Stimulated activated CD4-positive, alpha-beta T cell treated with anti-CD3 and anti-CD28 coated beads, Interleukin-12 subunit alpha, Interleukin-12 subunit beta, amount 100 ng/mL, for 24 hours (primary cell): ENCODE results near the gene SYNC.

Experiments
- DNase-seq, 2 experiments: peaks; one replicate each; pipeline ENCODE4 v3.0.0-alpha.2; 2020; ENCODE audit warnings: low read depth in 2 of 2

The SYNC gene

DNA sequence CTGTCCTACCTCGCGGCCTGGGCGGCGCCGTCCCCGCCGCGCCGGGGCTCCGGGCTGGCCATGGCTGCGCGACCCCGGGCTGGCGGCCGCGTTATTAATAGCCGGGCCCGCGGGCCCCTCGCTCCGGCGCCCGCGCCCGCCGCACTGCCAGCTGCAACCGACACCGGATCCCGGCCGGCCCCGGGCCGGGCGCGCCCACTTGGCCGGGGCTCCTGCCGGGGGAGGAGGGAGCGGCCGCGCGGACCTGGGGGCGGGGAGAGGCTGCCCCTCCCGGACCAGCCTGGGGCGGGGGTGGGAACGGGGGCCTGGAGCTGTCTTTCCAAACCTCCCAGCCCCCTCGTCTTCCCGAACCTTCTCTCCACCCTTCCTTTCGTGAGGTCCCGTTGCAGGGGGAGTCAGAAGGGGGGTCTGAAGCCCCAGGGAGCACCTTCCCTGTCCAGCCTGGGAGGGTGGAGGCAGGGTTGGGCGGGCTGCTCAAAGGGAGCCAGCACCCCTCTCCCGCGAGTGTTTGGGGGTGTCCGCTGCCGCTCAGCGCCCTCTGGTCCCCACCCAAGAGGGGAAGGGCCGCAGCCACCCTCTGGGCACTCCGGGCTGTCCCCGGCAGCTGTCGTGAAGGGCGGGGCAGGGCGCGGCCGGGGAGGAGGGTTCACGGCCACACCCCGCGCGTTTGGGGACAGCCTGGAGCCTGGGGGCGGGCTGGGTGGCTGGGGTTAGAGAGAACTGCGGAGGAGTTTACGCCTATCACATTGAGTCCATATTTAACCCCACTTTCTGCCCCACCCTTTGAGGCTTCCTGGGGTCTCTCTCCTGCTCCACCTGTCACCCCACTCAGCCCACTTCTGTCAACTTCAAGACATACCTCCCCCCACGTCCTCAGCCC lies at the start of gene SYNC:
SYNC (minus strand) TSS at position 172 of the 880 bp plus-strand sequence; CDS start at position 62, 110 bp downstream.
- DNase-seq = no peak

DNA sequence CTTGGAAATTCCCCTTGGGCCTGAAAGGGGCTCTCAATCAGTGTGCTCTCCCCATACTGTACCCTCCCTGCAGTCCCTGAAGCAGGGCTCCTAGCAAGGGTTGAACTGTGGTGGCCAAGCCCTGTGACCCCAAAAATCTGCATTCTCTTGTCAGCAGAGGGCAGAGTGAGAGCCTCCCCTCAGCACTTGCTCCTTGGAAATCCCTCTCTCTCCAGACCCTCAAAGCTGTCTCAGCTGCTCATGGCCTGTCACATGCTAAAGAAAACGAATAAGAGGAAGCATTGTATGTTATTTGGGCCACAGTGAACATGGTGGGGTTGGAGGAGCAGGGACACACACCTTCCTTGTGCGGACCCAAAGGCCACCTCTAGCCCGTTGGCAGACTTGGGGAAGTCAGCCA lies 47.2 kb upstream of the SYNC start:
- DNase-seq = no peak

DNA sequence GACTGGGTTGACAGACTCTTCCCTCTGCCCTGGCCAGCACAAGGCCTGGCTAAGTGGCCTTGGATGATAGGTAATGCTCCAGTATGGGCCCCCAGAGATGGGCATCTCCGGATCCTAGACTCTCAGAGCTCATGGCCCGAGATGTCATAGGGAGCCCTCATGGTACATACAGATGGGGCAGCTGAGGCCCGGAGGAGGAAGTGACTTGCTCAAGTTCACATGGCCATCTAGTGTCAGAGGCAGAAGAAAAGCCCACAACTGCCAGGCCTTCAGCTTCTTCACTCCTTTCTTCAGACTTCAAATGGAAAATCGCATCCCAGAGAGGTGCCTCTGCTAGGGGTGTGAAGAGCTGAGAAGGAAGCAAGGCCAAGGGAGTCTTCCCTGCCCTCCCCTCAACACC lies 46.8 kb upstream of the SYNC start:
- no peak for DNase-seq

DNA sequence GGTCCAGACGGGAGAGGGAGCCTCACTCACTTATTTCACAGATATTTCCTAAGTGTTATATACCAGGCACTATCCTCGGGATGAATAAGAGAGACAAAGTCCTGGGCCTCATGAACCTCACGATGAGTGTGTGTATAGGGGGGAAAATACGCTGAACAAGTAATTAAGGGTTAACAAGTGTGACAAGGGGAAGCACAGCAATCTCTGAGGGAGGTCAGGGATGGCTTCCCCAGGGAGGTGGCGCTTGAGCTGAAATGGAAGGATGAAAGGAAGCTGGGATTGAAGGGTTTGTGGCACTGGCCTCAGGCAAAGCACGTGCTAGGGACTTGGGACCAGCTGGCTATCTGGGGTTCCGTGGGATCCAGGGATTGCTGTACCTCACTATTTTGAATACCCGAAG lies 46.4 kb upstream of the SYNC start:
- no peak for DNase-seq

DNA sequence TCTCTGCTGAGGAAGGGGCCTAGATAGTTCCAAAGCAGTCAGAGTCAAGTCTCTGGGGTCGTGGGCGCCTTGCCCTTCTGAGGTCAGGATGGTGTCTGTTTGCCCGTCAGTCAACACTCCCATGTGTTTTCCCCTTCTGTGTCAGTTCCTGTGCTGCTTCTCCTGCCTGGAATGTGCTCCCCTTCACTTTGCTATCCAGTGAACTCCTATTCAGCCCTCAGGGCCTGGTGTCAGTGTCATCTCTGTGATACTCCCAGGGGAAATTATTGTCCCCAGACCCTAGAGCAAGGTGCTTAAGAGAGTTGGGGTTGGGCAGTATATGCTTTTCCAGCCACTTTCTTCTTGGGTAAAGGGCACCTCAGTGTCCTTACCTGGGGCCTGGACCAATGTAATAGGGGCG lies 45.8 kb upstream of the SYNC start:
- no peak for DNase-seq

DNA sequence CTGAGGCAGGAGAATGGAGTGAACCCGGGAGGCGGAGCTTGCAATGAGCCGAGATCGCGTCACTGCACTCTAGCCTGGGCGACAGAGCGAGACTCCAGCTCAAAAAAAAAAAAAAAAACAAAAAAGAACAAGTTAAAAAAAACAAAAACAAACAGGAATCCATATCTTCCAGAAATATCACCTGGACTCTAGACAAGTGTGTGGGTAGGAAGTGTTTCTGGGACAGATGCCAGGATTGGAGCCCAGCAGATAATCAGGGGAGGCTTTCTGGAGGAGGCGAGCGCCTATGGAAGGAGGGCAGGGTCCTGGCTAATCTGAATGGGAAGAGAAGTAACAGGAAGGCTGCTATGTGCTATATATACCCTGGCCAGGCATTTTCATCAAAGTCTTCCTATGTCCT lies 43.6 kb upstream of the SYNC start:
- DNase-seq = no peak

DNA sequence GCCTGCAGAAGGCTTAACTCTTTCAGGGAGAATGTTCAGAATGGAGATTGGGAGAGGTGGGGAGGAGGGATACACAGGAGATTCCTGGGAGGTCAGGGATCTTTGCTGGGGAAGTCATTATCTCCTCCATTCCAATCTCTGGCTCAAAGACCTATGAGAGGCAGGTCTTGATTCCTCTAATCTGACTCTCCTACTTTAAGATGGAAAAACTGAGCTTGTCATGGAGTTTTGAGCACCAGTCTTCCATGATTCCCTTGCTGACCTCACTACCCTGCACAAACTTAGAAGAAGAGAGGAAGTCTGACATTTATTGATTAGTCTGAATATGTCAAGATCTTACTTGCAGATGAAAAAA lies 41.5 kb upstream of the SYNC start:
- DNase-seq = no peak

DNA sequence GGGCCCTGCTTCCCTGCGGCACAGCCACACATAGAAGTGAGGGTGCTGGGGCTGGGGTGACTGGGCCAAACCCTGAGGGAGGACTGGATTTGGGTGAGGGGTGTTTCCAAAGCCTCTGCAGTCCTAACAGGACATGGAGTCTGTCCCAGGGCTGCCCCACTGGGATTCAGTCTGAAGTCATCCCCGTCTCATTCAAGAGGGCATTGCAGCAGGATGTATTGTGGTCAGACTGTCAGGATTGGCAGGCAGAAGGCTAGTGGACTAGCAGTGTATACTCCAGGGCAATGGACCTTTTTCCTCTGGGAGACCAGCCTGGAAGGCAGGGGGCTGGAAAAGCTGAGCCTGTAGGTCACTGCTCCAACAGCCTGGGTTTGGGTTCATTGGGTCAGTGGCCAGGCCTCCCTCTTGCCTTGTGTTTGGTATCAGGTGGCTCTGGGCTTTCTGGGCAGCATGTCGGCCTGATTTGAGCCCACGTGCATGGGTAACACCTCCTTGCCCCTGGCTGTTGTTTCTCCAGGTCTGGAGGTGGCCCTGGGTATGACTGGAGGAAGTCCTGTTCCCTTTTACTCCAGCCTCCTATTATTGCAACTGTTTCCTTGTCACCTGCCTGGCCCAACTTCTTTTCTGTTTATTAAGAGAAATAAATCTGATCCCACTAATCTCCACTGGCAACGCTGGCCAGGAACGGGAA lies 41.0 kb upstream of the SYNC start:
- DNase-seq = no peak

DNA sequence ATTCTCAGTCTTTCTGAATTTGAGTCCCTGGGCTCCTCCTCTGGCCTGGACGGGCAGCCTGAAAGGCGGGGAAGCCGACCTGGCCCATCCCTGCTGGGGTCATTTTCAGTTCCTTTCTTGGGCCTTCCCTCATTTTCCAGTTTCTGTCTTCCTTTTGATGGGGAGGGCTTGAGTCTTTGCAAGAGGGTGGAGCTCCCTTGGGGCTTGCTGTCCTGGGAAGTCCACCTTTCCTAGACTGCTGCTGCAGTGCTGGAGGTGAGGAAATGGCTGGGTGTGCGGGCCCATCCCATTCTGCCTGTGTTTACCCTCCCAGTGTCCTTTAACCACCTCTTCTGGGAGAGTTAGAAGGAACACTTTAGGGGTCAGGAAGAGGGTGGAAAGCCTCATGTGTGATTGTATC lies 40.4 kb upstream of the SYNC start:
- DNase-seq = no peak

DNA sequence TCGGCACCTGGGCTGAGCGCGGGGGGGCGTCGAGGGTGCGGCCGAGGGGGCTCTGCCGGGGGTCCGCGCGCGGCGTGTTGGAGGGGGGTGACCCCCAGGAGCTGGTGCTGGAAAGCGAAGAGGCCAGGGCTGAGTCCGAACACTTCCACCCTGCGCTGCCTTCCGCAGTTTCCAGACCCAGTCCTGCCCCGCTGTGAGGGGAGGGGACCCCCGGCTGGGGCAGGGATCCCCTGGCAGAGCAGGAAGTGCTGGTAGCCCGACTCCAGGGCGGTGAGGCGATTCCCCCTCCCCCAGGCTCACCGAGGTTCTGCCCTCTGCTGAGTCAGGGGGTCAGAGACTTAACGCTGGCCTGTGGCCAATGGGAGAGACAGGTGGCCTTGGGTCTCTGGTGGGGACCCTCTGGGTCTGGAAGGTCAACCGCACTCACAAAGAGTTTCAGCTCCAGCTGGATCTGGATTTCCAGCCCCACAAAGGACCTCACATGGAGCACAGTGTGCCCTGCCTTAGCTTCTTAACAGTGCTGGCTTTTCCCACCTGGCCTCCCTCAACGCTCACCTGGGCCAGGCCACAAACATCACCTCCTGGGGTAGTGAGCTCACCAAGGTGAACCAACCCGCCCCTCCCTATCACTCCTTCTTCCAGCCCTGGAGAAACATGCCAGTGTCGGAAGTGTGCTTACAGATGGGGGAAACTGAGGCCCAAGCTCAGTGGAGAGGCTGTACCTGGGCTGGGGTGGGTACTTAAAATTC lies 39.8 kb upstream of the SYNC start:
- no peak for DNase-seq

DNA sequence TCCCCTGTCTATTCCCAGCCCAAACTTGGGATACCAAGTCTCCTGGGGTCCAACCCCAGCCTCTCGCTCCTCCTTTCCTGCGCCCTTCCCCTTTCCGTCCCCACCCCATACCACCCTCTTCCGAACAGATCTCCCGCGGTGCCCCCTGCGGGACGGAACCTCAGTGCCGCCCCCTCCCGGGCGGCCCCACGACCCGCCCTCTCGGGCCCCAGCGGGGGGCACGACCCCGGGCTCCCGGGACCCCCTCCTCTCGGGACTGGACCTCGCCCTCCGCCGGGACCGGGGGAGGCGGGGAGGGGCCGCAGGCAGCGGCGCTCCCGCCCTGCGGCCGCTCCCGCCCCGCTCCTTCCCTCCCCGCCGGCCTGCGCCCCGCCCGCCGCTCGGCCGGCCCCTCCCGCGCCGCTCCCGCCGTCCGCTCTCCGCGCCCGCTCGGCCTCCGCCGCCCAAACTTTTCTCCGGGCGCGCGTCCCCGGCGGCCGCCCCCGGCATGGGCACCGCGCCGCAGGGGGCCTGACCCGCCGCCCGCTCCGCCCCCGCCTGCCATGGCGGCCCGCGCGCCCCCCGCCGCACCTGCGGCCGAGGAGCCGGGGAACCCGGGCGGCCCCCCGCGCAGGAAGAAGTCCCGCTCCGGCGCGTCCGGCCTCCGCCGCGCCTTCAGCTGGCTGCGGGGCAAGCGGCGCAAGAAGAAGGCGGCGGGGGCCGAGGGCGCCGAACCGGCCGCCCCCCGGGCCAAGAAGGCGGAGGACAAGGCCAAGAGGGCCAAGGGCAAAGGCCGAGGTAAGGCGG lies 39.0 kb upstream of the SYNC start:
- no peak for DNase-seq

DNA sequence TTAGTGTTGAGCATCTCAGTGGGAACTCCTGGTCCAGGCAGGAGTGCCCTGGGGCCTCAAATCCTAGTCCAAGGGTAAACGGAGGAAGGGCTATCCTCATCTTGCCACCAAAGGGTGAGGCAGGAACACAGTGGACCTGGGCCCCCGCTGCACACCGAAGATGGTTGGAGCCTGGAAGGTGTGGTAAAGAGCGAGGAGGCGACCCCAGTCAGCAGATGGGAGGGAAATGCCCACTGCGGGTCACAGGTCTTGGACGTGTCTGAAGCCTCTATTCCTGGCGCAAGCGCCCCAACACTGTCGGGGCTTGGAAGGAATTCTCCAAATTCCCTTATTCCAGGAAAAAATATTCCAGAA lies 38.5 kb upstream of the SYNC start:
- DNase-seq = no peak

DNA sequence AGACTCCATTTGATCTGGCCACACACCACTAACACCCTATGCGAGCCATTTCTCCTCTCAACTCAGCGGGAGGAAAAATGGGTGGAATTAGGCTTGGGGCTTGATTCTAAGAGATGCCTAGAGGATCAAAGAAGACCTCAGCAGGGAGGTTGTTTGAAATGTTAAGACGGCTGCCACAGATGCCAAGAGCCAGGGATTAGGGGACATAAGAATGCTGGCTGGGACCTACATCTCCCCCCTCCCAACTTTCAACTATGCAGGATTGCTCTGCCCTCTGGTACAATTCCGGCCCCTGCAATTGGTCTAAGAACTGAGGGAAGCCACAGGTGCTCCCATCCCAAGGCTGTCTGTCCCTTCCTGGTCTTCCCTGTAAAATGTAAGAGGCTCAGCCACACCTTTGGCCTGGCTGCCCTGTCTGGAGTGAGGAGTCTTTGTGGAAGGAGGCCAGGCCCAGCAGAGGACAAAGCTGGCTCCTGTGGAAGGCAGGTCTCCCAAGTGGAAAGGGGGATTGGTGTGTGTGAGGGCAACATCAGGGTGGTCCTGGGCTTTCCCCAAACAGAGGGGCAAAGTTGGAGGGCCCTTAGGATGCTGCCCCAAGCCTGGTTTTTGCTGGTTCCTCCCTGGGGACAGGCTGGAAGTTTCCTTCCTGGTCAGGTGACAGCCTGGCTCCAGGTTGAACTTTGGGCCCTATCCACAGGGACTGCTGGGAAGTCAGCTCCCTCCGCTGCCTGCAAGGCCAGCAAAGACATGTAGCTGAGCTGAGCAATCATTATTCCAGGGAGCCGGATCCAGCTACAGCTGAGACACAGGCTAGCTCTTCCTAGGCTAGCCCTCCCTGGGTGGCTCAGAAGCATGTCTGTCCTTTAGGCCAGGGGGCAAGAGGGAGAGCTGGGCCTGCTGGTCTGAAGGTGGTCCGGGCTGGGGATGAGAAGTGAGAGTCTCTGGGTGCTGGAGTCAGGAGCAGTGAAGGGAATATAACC lies 34.5 kb upstream of the SYNC start:
- no peak for DNase-seq

DNA sequence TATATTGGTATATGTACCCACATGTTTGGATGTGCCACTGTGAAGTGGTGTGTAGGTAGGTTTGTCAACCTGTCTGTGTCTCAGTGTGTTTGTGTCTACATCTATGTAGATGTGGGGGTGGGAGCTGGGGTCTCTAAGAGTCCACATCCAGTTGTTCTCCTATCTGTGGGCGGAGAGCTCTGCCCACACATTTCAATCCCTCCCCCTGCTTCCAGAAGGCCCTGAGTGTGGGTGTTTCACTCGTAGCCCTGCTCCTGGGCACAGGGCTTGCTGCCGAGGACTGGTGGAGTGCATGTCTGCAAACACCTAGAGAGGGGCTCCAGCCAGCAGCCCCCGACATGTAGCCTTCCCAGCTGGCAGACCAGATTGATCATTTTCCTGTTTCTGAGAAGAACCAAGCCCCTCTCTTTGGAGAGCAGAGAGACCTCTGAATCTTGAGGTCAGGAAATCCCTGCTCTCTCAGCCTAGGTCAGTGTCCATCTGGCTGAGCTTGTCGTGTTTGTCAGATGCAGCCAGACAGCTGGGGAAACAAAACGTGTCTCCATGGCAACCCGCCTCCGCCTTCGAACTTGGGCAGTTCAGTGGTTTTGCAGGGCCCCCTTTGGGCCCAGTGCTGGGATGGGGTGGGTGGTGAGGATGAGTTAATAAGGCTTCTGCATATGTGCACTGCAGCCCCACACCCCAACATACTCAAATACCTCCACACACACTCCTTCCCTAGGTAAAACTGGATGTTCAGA lies 31.2 kb upstream of the SYNC start:
- no peak for DNase-seq

DNA sequence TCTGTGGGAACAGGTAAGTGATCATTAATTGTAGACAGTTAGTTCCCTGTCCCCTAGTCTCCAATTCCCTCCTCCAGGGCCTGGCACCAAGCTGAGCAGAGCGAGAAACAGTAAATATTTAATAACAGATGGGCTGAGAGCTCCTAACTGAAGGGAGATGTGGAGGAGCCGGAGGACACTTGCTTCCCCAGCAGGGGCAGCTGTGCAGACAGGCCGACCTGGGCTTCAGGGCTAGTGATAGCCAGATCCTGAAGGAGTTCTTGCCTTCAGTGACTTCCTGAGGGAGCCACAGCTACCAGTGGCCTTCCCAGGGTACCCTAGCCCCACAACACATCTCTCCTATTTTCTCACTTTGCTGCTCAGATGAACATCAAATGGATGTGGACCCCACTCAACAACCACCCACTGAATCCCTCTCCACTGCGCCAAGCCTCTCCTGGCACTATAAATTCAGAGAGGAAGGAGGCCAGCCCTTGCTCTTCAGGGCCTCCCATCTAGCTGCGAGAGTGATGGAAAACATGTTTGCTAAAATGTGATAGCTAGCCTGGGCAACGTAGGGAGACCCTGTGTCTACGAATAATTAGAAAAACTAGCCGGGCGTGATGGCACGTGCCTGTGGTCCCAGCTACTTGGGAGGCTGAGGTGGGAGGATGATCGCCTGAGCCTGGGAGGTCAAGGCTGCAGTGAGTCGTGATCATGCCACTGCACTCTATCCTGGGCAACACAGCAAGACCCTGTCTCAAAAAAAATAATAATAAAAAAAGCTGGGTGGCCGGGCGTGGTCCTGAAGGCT lies 26.9 kb upstream of the SYNC start:
- no peak for DNase-seq

DNA sequence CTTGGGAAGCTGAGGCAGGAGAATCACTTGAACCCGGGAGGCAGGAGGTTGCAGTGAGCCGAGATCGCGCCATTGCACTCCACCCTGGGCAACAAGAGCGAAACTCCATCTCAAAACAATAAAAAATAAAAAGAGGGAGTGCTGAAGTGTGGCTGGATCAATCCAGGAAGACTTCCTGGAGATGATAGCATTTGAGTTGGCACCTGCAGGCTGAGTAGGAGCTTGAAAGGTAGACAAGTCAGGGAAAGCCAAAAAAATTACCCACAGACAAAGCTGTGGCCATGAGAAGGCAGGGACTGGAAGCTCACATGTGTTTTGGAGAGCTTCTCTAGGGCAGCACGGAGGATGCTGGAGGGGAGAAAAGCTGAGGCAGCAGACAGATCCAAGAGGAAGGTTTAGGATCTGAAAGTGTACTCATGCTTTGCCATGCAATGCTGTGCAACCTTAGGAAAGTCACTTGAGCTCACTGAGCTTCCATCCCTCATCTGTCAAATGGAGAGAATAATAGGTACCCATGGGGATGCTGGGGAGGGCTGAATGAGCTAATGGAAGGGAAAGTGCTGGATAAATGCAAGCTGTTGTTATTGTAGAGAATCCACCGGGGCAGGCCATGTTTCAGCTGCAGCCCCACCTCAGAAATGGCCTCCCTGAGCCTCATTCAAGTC lies 26.0 kb upstream of the SYNC start:
- no peak for DNase-seq

DNA sequence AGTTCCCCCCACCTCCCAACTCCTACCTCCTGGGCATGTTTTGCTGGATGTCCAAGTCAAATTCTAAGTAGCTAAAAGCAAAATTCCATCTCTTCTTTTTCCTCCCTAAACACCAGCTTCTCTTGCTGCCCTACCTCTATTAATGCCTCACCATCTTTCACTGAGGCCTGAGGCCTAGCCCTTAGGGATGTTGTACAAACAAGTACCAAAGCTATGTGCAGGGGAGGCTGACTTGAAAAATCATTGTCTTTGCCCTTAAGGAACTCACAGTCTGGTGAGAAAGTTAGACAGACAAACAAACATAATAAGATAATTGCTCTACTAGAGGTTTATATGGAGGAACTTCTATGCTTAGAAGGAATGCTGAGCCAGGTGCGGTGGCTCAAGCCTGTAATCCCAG lies 25.3 kb upstream of the SYNC start:
- no peak for DNase-seq

DNA sequence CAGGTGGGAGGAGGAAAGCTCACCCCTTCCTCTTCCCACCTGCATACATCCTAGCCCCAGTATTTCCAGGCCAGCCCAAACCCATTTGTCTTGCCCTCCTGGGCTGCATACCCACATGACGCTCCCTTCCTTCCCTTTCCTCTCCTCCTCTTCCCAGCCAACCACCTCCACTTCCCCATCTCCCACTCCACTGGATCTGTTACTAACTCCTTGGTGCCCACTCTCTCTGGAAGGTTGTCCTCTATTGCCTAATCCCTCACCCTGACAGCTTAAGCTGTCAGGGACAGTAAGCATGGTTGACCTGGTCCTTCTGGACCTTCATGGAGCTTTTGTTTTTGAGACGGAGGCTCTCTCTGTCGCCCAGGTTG lies 23.0 kb upstream of the SYNC start:
- DNase-seq = no peak
